Panc1 (cell line): ENCODE measurements around the gene CAPN3. TPM values are rescaled to one million over a fixed set of nuclear protein-coding genes. Genes with fewer than 3 reads are reported as not detected.

Source experiments
- ATAC-seq: fragments of 200-7000 bp; cut with Tn5 transposase; 2 replicates; pipeline ENCODE4 v1.9.1; 2020; ENCODE audit warnings: mild to moderate bottlenecking, moderate library complexity
- BruUV-seq: library from RNA; stranded (reverse); fragments of 400-500 nt; replicated peaks from 2 replicates; lab custom pipeline; 2021; lab: Mats Ljungman, UMichigan
- CTCF ChIA-PET: fragments of 300-600 bp; sonication (Branson Sonifier 250); formaldehyde crosslinking; loops from one replicate; lab custom pipeline; 2022; ENCODE audit warnings: antibody characterized with exemption; lab: Charles Lee
- POLR2A ChIA-PET: fragments of 300-600 bp; sonication (Branson Sonifier 250); formaldehyde crosslinking; loops from one replicate; lab custom pipeline; 2022; ENCODE audit warnings: antibody characterized with exemption; lab: Charles Lee
- DNase-seq: peaks from one replicate; pipeline ENCODE4 v3.0.0-alpha.2; 2010; ENCODE audit warnings: low read depth, low spot score
- H3K27ac ChIP-seq: 2 replicates; pipeline ENCODE4 v1.5.1; 2011; ENCODE audit warnings: mild to moderate bottlenecking, low read length, inconsistent platforms
- H3K27me3 ChIP-seq: fragments of 200-500 bp; sonication (Bioruptor generic); 2 replicates; pipeline ENCODE4 v1.6.0; 2014; ENCODE audit warnings: low read length, inconsistent platforms; ENCODE audit not compliant: control insufficient read depth, insufficient read depth
- H3K36me3 ChIP-seq: fragments of 200-500 bp; sonication (Bioruptor generic); 2 replicates; pipeline ENCODE4 v1.5.1; 2014; ENCODE audit warnings: inconsistent platforms, mild to moderate bottlenecking, low read length, moderate library complexity; ENCODE audit not compliant: control insufficient read depth, insufficient read depth
- H3K4me1 ChIP-seq: 2 replicates; pipeline ENCODE4 v1.5.1; 2011; ENCODE audit warnings: inconsistent platforms, mild to moderate bottlenecking, low read length, moderate library complexity; ENCODE audit not compliant: control insufficient read depth, insufficient read depth
- H3K4me3 ChIP-seq, 2 experiments: 2 replicates each; pipeline ENCODE4 v1.5.1; 2011 to 2012; ENCODE audit warnings: low read depth in 2 of 2, low read length in 2 of 2, mild to moderate bottlenecking in 2 of 2, inconsistent platforms in 1 of 2, moderate library complexity in 1 of 2
- H3K9me3 ChIP-seq: fragments of 200-500 bp; sonication (Bioruptor generic); 2 replicates; pipeline ENCODE4 v1.5.1; 2014; ENCODE audit warnings: low read depth, mild to moderate bottlenecking, inconsistent platforms, low read length, moderate library complexity; ENCODE audit not compliant: control insufficient read depth, insufficient read depth
- POLR2AphosphoS5 ChIP-seq: IDR thresholded peaks from 2 replicates; pipeline ENCODE4 v1.6.1; 2012; ENCODE audit warnings: mild to moderate bottlenecking, low read depth, low read length, moderate library complexity
- REST ChIP-seq, 2 experiments: IDR thresholded peaks; 2 replicates each; pipeline ENCODE4 v1.6.1; 2011 to 2012; ENCODE audit warnings: low read depth in 2 of 2, control low read depth in 1 of 2, low read length in 1 of 2, mild to moderate bottlenecking in 1 of 2, moderate library complexity in 1 of 2; ENCODE audit not compliant: insufficient read depth in 1 of 2
- SIN3A ChIP-seq: IDR thresholded peaks from 2 replicates; pipeline ENCODE4 v1.6.1; 2012; ENCODE audit warnings: low read depth, mild to moderate bottlenecking, low read length, moderate library complexity, borderline replicate concordance; ENCODE audit not compliant: insufficient read depth
- TCF7L2 ChIP-seq: IDR thresholded peaks from 2 replicates; pipeline ENCODE4 v1.6.1; 2011; ENCODE audit warnings: mild to moderate bottlenecking, low read depth, low read length, inconsistent platforms
- in situ Hi-C: cut with HindIII; loops from 2 replicates; pipeline ENCODE4 v1.10.0; 2016; ENCODE audit warnings: low sequenced_read_pairs, low pct_unique_long_range_greater_than_20kb
- intact Hi-C: fragments of 100-400 bp; cut with micrococcal nuclease; formaldehyde crosslinking; loops from one replicate; pipeline ENCODE4 v1.10.0; 2022; ENCODE audit not compliant: unreplicated experiment
- total RNA-seq: library from RNA; stranded (reverse); gene quantifications from one replicate; pipeline ENCODE4 v1.2.1, GENCODE V29; 2021; ENCODE audit not compliant: unreplicated experiment
- TF ChIP-seq, protein P1 (sequence below): fragments of 450-650 bp; IDR thresholded peaks from 2 replicates; pipeline ENCODE4 v1.5.1; 2017; ENCODE audit warnings: mild to moderate bottlenecking

The CAPN3 gene
- total RNA-seq, 1 experiment from 2014 or later = 0.31 TPM

GRCh38 chr15:42373274-42373673 lies 14.0 kb downstream of the CAPN3 start:
- POLR2A ChIA-PET = no interaction called here
- intact Hi-C loops (no loop called here), in situ Hi-C loops (no loop called here)
- no TSS peak for BruUV-seq
- Histone ChIP-seq H3K9me3 (peaks cover 5% of the 10 kb centered on the region; the same call in 1 of the 2 replicates), H3K36me3 (no peaks in the 10 kb centered on the region), H3K27ac (no peak overlapping the region), H3K27me3 (no peaks in the 10 kb centered on the region), H3K4me1 (no peaks in the 10 kb centered on the region), H3K4me3 (no peak overlapping the region)
- DNase-seq (no peak), ATAC-seq (no peak)
- CTCF ChIA-PET = no interaction called here
- no peak for TF ChIP-seq TCF7L2

GRCh38 chr15:42373936-42374335 lies 14.6 kb downstream of the CAPN3 start:
- no peak for DNase-seq
- ChIA-PET POLR2A (no interaction called here), CTCF (interaction anchor here (0.7 kb wide), 1 partner anchor 11 kb away, joined by 3 read pairs; no protein-coding TSS in a partner anchor)
- intact Hi-C loops = no loop called here
- Histone ChIP-seq H3K4me1 (no peaks in the 10 kb centered on the region), H3K4me3 (no peak overlapping the region), H3K27ac (no peak overlapping the region), H3K27me3 (no peaks in the 10 kb centered on the region), H3K9me3 (peaks cover 5% of the 10 kb centered on the region; the same call in 1 of the 2 replicates), H3K36me3 (no peaks in the 10 kb centered on the region)
- TF ChIP-seq SIN3A (no peak), TCF7L2 (no peak)
- TF ChIP-seq, protein P1, sequence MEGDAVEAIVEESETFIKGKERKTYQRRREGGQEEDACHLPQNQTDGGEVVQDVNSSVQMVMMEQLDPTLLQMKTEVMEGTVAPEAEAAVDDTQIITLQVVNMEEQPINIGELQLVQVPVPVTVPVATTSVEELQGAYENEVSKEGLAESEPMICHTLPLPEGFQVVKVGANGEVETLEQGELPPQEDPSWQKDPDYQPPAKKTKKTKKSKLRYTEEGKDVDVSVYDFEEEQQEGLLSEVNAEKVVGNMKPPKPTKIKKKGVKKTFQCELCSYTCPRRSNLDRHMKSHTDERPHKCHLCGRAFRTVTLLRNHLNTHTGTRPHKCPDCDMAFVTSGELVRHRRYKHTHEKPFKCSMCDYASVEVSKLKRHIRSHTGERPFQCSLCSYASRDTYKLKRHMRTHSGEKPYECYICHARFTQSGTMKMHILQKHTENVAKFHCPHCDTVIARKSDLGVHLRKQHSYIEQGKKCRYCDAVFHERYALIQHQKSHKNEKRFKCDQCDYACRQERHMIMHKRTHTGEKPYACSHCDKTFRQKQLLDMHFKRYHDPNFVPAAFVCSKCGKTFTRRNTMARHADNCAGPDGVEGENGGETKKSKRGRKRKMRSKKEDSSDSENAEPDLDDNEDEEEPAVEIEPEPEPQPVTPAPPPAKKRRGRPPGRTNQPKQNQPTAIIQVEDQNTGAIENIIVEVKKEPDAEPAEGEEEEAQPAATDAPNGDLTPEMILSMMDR = no peak
- ATAC-seq = peak; percentile 48; the same call in 1 of the 2 replicates
- in situ Hi-C loops = no loop called here
- BruUV-seq = no TSS peak

- Histone ChIP-seq H3K27me3 (no peaks in the 10 kb centered on the region), H3K4me3 (no peak overlapping the region), H3K4me1 (no peaks in the 10 kb centered on the region), H3K36me3 (no peaks in the 10 kb centered on the region), H3K9me3 (peaks cover 5% of the 10 kb centered on the region; the same call in 1 of the 2 replicates), H3K27ac (no peak overlapping the region)
- CTCF ChIA-PET = interaction anchor here (0.6 kb wide), 1 partner anchor 11 kb away, joined by 4 read pairs; no protein-coding TSS in a partner anchor
- in situ Hi-C loops = no loop called here
- intact Hi-C loops = no loop called here
- TF ChIP-seq, protein P1 = no peak
- TF ChIP-seq POLR2AphosphoS5 (no peak), SIN3A (no peak), REST (IDR thresholded peaks at IDR 0.05; ENCODE audit: insufficient read depth in 1 of 2, low read depth in 2 of 2, low read length in 1 of 2) (no peak), TCF7L2 (no peak)
- DNase-seq (no peak), ATAC-seq (no peak)
- POLR2A ChIA-PET = no interaction called here
- BruUV-seq = no TSS peak
These were observed 15.5 kb downstream of the CAPN3 start for GRCh38 chr15:42374810-42375209.
